GM19463 (cell line): ENCODE measurements around the gene OOSP3.

Experiments
- ATAC-seq: cut with Tn5 transposase; IDR thresholded peaks from one replicate; pipeline ENCODE4 v1.9.1; 2021; ENCODE audit warnings: mild to moderate bottlenecking, moderate library complexity; ENCODE audit not compliant: unreplicated experiment

The OOSP3 gene

GRCh38 chr11:59943997-59944714 is 65.6 kb downstream of the OOSP3 start:
- no peak for ATAC-seq

- no peak for ATAC-seq
Observed at GRCh38 chr11:59944720-59945119, 66.1 kb downstream of the OOSP3 start.
